Kidney (tissue), 14 donors: Measurements from ENCODE around the gene SP3. TPM values are rescaled to one million over a fixed set of nuclear protein-coding genes. Genes with fewer than 3 reads are reported as not detected.

Source experiments
- DNase-seq, 5 donors: peaks; one replicate each; pipeline ENCODE4 v3.0.0-alpha.2; 2013 to 2020
- FAIRE-seq: peaks from 2 replicates; lab custom pipeline; 2012; peaks lifted over from hg19 to GRCh38; lab: Jason Lieb, UNC
- H3K27ac ChIP-seq, 2 donors: one replicate each; pipeline ENCODE4 v1.7.0; 2013; ENCODE audit warnings: low read depth in 2 of 2, low read length in 2 of 2, inconsistent platforms in 1 of 2
- H3K27me3 ChIP-seq: one replicate; pipeline ENCODE4 v1.7.1; 2013; ENCODE audit warnings: low read length, inconsistent platforms; ENCODE audit not compliant: control insufficient read depth, insufficient read depth
- H3K36me3 ChIP-seq, 3 donors: one replicate each; pipeline versions ENCODE4 v1.7.0 to v1.7.1; 2013; ENCODE audit warnings: low read length in 3 of 3, control low read depth in 1 of 3, inconsistent platforms in 1 of 3; ENCODE audit not compliant: insufficient read depth in 3 of 3, control insufficient read depth in 2 of 3
- H3K4me1 ChIP-seq, 3 donors: one replicate each; pipeline versions ENCODE4 v1.7.0 to v1.7.1; 2013; ENCODE audit warnings: low read length in 3 of 3, inconsistent platforms in 1 of 3, low read depth in 1 of 3; ENCODE audit not compliant: control insufficient read depth in 2 of 3, insufficient read depth in 2 of 3
- H3K4me3 ChIP-seq, 3 donors: one replicate each; pipeline versions ENCODE4 v1.7.0 to v1.8.1; 2013; ENCODE audit warnings: low read length in 3 of 3, control low read depth in 1 of 3, inconsistent platforms in 1 of 3
- H3K9ac ChIP-seq, 3 donors: one replicate each; pipeline versions ENCODE4 v1.7.0 to v1.7.1; 2013; ENCODE audit warnings: low read length in 3 of 3, control low read depth in 1 of 3, inconsistent platforms in 1 of 3
- H3K9me3 ChIP-seq, 3 donors: one replicate each; pipeline versions ENCODE4 v1.7.0 to v1.7.1; 2013; ENCODE audit warnings: low read length in 3 of 3, control low read depth in 1 of 3, inconsistent platforms in 1 of 3; ENCODE audit not compliant: control insufficient read depth in 2 of 3, insufficient read depth in 1 of 3
- intact Hi-C: fragments of 100-400 bp; cut with DNase I; formaldehyde crosslinking; loops from one replicate; pipeline ENCODE4 v1.11.1; 2022
- polyA plus RNA-seq: library from polyadenylated mRNA; stranded (reverse); fragments of 350-450 nt; fragmentation: Illumina TruSeq; extraction: RNeasy Lipid Tissue Mini Kit (QIAGEN cat#74804); gene quantifications from one replicate; pipeline ENCODE4 v1.2.3, GENCODE V29; 2014; ENCODE audit warnings: low read depth, low replicate concordance; ENCODE audit not compliant: insufficient read depth
- total RNA-seq: library from RNA; stranded (reverse); fragmentation: NEBNext Ultra II Directional; extraction: Animal tissue kit (Norgen Biotek cat#: 25700); gene quantifications from one replicate; pipeline ENCODE4 v1.2.1, GENCODE V29; 2021
- TF ChIP-seq, protein P1 (sequence below): IDR thresholded peaks from 3 replicates; pipeline ENCODE4 v1.5.1; 2012; ENCODE audit warnings: mild to moderate bottlenecking, moderate library complexity, borderline replicate concordance; ENCODE audit not compliant: insufficient read depth; ENCODE audit errors: extremely low read depth
- donor health status: control.
- donor health status: control.
- donor health status: control.
- donor health status: control.
- donor health status: control.
- donor health status: DM: yes; HTN: yes; CAD: no.
- donor health status: Normal renal cell carcinoma (clear cell type).

SP3 gene
- total and polyA plus RNA-seq, 2 donors from 2014 or later = 14.5 to 86.2 TPM

DNA sequence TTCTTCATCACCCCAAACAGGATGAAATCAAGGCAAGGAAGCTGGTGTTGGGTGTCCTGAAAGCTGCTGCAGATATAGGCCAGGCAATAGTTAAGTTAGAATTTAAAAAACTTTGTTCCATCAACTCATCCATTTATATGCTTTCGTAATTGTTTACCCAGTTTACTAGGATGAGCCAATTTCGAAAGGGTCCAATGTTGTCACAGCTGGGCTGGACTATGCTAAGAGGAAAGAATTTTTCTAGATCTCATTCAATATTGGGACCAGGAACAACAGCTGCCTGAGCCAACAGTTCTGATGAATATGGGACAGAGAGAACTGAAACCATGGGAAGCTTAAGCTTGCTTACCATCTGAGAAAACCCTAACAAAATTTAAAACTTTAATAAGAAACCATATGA lies 21.6 kb upstream of the SP3 start:
- H3K27ac ChIP-seq = no peak overlapping the region
- no peaks in the 10 kb centered on the region for H3K27me3 ChIP-seq
- peaks cover 0 to 18% (median 11%) of the 10 kb centered on the region in 3 donors for H3K4me1 ChIP-seq
- FAIRE-seq = no peak
- H3K9me3 ChIP-seq = no peaks in the 10 kb centered on the region
- intact Hi-C loops = no loop called here
- TF ChIP-seq, protein P1, sequence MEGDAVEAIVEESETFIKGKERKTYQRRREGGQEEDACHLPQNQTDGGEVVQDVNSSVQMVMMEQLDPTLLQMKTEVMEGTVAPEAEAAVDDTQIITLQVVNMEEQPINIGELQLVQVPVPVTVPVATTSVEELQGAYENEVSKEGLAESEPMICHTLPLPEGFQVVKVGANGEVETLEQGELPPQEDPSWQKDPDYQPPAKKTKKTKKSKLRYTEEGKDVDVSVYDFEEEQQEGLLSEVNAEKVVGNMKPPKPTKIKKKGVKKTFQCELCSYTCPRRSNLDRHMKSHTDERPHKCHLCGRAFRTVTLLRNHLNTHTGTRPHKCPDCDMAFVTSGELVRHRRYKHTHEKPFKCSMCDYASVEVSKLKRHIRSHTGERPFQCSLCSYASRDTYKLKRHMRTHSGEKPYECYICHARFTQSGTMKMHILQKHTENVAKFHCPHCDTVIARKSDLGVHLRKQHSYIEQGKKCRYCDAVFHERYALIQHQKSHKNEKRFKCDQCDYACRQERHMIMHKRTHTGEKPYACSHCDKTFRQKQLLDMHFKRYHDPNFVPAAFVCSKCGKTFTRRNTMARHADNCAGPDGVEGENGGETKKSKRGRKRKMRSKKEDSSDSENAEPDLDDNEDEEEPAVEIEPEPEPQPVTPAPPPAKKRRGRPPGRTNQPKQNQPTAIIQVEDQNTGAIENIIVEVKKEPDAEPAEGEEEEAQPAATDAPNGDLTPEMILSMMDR = no peak
- no peaks in the 10 kb centered on the region for H3K36me3 ChIP-seq
- H3K9ac ChIP-seq = no peak overlapping the region
- no peak overlapping the region for H3K4me3 ChIP-seq
- DNase-seq = no peak

DNA sequence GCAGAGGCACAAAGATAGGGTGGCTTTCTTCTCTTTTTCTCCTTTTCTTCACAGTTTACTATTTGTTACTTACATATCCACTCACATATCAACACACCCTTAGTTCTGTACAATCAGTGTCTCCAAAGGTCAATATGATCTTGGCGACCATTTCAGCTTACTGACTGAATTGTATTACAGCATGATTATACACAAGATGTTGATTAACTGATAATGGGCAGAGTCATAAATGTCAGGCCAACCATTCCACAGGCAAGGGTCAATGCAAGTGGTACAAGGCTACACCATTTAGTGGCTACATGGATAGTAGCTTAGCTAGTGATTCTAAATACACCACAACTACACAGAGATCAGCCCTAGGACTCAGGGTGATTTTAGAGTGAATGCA lies 20.4 kb upstream of the SP3 start:
- Histone ChIP-seq H3K4me1 (peaks cover 0 to 8% (median 6%) of the 10 kb centered on the region in 3 donors), H3K27ac (no peak overlapping the region), H3K36me3 (no peaks in the 10 kb centered on the region), H3K9me3 (no peaks in the 10 kb centered on the region), H3K4me3 (no peak overlapping the region), H3K9ac (no peak overlapping the region), H3K27me3 (no peaks in the 10 kb centered on the region)
- intact Hi-C loops = no loop called here
- TF ChIP-seq, protein P1 = no peak
- FAIRE-seq = no peak
- no peak for DNase-seq

DNA sequence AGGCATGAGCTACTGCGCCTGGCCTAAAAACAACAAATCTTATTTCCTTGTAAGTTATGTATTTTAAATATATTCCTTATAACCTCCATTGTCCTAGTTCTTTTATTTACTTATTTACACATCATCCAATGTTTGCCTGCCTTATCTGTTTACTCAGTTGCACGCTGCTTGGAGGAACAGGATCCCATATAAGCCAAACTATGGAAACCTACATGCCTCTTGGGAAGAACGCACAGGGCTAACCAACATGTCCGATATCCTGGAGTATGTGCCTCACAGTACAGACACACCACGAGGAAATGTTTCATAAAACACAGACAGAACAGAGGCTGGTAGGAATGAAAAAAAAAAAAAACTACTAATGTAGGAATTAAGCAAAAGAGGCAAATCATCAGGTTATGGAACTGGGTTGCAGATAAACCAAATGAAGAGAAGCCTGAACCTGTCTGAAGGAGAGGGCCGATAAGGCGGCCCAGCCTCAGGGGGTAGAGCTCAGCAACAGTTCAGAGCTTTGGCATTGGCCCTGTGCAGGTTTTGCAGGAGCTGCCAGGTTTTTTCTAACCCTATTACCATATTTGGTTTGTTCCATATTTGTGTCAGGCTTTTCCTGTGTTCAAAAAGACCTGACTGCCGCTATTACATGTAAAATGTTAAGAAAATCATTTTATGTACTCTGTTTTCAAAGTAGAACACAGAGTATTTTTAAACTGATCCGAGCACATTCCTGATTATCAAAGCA lies 19.9 kb upstream of the SP3 start:
- H3K4me1 ChIP-seq = peaks cover 0 to 8% (median 6%) of the 10 kb centered on the region in 3 donors
- no peaks in the 10 kb centered on the region for H3K27me3 ChIP-seq
- TF ChIP-seq, protein P1 = no peak
- no peak overlapping the region for H3K4me3 ChIP-seq
- no peaks in the 10 kb centered on the region for H3K9me3 ChIP-seq
- no peak overlapping the region for H3K9ac ChIP-seq
- H3K27ac ChIP-seq = no peak overlapping the region
- DNase-seq = no peak
- FAIRE-seq = no peak
- no peaks in the 10 kb centered on the region for H3K36me3 ChIP-seq
- intact Hi-C loops = no loop called here
